ENCODE measurements around the gene FMNL3.

FMNL3 gene

DNA sequence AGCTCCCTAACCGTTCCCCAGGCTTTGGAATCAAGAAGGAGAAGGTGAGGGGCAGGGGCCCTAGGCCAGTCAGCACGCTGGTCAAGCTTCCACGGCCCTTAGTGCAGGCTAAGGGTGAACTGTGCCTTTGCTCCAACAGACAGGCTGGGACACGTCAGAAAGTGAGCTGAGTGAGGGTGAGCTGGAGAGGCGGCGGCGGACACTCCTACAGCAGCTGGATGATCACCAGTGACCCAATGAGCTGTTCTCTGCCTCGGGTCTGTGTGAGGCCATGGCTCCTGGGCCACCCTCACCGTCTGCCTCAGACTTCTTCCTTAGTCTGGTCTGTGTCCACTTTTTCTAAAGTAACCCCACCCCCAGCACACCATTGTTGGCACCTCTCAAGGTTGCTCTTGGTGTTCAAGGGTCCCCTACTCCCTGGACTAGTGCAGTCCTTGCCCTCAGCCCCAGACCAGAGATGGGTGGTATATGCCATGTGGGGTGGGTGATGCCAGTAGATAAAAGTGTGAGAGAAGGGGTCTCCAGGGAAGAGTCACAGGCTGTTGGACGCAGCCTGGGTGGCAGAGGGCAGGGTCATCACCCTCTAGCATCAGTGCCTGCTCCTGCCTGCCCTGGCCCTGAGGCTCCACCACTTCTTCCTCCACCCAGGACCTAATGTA is 63.1 kb downstream of the FMNL3 start:
- DNase-seq: no peak
- intact Hi-C loops (cut with DNase I): loop anchor here (2.0 kb wide), 1 partner anchor 63 kb away; the partner anchor contains the start of gene FMNL3

DNA sequence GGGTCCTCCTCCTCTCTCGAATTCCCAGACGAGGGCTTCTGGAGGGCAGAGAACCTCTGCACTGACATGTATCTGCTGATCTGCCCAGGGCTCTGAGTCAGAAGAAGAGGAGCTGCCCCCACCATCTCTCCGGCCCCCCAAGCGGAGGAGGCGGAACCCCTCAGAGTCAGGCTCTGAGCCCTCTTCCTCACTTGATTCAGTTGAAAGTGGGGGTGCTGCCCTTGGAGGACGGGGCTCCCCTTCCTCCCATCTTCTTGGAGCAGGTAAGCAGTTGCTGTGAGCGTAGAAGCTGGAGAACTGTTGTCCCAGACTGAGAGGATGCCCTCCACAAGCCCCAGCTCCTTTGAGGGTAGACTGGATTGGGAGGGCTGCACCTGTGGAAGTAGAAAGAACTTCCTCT is 64.1 kb downstream of the FMNL3 start:
- intact Hi-C loops (cut with DNase I): no loop called here
- no peak for DNase-seq

DNA sequence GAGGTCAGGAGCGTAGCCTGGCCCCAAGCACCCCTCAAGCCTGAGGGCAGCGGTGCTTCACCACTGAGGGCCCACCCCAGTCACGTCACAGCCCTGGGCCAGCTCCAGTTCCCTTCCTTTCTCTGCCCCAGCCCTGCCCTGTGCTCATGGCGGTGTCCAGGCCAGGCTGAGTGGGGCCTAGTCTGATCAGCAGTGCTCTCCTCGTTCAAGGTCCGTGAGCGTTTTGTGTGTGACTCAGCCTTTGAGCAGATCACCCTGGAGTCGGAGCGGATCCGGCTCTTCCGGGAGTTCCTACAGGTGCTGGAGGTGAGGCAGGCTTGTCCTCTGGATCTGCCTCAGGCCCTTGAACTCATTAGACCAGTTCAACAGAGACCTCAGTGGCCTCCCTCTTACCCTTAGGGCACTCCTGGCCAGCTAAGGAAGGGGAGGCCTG is 64.8 kb downstream of the FMNL3 start:
- DNase-seq: no peak
- intact Hi-C loops (cut with DNase I): no loop called here

DNA sequence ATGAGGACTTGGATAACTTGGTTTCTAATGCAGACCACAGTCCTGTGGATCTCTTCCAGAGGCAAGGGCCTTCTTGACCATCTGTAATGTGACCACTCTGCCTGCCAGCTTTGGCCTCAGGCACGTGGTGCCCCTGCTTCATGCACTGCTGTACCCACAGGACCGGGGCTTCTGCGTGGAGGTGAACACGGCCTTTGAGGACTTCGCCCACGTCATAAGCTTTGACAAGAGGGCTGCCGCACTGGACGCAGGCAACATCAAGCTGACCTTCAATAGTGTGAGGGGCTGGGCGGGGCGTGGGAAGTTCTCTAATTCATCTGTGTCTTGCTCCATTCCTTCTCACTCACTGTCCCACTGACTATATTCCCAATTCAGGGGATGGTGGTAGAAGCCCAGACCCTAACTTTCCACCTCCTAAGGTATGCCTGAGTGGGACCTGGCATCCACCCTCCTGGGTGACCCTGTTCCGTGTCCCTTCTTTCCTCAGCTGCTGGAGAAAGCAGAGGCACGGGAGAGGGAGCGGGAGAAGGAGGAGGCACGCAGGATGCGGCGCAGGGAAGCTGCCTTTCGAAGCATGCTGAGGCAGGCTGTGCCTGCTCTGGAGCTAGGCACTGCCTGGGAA is 65.3 kb downstream of the FMNL3 start:
- DNase-seq: no peak
- intact Hi-C loops (cut with DNase I): no loop called here

DNA sequence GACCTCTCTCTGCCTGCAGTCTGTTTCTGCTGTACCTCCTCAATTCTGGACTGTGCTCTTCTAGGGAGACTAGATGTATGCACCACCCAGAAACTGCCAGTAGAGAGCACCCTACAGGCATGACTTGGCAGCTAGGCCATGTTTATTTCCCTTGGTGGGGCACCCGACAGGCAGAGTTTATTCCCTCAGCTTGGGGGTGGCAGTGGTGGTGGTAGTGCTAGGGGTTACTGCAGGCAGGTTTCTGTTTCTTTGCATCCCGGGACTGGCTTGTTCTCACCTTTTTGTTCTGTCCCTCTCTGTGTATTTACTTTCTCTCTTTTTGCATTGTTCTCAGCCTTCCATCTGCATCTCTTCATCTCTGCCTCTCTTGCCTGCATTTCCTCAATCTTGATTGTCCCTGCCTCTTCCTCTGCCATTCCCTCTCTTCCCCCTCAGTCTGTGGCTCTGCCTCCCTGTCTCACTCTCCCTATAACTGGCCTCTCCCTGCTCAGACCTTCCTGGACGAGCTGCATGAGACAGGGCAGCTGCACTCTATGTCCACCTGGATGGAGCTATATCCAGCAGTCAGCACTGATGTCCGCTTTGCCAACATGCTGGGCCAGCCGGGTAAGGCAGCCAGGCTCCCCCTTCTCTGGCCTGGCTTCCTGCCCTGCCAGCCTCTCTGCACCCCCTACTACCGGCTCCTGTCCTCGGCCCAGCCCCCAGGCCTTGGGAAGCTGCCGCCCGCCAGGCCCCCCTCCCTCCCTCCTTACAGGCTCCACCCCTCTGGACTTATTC is 70.0 kb downstream of the FMNL3 start:
- intact Hi-C loops (cut with DNase I): no loop called here
- peak; percentile 24 to 86 (median 69) for DNase-seq

DNA sequence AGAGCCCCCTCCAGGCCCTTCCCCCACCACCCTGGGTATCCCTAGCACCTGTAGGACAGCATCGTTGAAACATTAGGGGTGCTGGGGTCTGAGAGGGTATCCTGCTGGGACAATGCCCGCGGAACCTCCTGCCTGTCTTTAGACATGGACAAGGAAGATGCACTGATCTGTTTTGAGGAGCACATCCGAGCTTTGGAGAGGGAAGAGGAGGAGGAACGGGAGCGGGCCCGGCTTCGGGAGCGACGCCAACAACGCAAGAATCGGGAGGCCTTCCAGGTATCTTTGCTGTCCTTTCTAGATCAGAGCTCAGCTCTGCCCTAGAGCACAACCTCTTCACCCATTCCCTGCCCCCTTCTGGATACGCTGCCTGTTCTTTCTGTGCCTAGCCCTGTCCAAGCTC is 70.6 kb downstream of the FMNL3 start:
- DNase-seq: no peak
- intact Hi-C loops (cut with DNase I): no loop called here

DNA sequence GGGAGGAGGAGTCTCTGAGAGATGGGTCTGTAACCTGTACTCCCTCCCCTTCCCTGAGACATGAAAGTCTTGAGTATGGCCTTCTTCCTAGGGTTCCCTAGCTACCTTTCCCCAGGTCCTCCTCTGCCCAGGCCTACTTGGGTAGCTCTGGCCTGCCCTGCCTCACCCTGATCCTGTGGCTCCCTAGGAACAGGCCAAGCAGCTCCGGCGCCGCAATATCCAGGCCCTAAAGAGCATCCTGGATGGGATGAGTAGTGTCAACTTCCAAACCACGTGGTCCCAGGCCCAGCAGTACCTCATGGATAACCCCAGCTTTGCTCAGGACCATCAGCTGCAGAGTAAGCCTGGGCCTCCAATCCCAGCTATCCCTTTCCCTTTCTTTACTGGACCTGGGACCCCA is 71.5 kb downstream of the FMNL3 start:
- peak in 1 of 42 donors; percentile 35 for DNase-seq
- intact Hi-C loops (cut with DNase I): no loop called here

DNA sequence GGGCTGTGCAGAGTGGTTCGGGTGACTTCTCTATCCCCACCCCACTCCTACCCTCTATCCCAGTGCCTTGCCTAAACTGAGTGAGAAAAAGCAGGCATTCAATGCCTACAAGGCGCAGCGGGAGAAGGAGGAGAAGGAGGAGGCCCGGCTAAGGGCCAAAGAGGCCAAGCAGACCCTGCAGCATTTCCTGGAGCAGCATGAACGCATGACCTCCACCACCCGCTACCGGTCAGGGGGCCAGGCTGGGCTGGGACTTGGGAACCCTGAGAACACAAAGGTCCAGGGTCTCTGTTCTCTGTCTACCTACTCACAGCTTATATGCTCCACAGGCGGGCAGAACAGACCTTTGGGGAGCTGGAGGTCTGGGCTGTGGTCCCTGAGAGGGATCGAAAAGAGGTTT is 72.2 kb downstream of the FMNL3 start:
- intact Hi-C loops (cut with DNase I): no loop called here

DNA sequence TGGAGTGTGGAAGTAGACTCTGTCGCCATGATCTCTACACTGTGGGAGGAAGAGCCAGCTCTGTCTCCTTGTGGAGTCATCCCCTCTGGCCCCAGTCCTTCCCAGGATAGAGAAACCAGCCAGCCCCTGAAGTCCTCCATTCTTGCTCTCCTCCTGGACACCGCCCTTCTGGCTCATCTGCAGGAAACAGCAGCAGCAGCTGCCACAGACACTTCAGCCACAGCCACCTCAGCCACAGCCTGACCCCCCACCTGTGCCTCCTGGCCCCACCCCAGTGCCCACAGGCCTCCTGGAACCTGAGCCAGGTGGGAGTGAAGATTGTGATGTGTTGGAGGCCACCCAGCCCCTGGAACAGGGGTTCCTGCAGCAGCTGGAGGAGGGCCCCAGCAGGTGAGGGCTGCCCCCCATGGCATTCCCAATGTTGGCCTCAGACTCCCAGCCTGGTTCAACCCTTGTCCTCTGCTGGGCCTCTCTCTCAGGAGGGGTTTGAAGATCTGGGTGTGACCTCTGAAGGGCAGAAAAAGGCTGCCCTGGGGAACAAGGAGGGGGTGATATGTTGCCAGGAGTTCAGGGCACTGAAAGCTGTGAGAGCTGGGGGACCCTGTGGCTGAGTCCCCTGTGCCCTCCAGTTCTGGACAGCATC is 73.4 kb downstream of the FMNL3 start:
- peak in 3 of 42 donors; percentile 5 to 21 (median 13) for DNase-seq
- intact Hi-C loops (cut with DNase I): no loop called here

More for the DNA sequence above, 72.2 kb downstream of the FMNL3 start:
- peak in 1 of 42 donors; percentile 29 for DNase-seq

DNA sequence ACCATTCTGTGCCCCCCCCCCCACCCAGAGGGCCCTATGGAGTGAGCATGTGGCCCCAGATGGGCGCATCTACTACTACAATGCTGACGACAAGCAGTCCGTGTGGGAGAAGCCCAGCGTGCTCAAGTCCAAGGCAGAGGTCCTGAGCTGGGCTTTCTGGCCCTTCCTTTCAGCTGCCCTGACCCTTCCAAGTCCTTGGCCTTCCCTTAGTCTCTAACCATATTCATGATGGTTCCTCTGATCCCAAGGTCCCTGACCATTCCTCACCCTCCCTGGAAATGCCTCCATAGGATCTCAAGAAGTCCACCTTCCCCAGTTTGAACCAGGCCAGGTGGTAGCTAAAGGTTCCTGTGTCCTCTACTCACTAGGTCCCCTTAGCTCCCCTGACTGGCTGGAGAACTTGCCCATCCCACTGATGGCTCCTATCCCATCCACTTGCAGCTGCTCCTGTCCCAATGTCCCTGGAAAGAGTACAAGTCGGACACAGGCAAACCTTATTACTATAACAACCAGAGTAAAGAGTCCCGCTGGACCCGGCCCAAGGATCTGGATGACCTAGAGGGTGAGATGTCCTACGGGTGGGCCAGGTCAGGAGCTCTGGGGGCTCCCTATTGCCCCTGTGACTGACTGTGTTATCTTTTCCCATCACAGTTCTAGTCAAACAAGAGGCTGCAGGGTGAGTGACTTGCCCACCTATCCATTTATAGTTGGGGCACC is 74.1 kb downstream of the FMNL3 start:
- peak in 2 of 42 donors; percentile 10 to 24 for DNase-seq
- intact Hi-C loops (cut with DNase I): no loop called here

DNA sequence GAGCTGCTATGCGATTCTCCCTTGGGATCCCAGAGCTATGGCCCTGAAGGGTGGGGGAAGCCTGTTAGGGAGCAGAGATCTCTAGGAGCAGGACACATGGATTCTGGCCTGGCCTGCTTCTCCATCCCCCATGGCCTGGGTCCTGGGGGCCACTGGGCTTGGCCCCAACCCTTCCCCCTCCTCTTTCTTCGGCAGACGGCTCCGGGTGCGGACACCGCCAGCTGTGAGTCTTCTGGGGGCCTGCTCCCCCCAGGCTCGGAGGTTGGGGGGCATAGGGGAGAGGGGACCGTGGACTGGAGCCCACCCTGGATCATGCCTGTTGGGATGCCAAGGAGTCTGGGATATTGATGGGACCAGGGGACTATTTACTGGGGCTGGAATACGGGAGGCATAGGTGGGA is 74.8 kb downstream of the FMNL3 start:
- intact Hi-C loops (cut with DNase I): no loop called here
- peak in 1 of 42 donors; percentile 13 for DNase-seq

DNA sequence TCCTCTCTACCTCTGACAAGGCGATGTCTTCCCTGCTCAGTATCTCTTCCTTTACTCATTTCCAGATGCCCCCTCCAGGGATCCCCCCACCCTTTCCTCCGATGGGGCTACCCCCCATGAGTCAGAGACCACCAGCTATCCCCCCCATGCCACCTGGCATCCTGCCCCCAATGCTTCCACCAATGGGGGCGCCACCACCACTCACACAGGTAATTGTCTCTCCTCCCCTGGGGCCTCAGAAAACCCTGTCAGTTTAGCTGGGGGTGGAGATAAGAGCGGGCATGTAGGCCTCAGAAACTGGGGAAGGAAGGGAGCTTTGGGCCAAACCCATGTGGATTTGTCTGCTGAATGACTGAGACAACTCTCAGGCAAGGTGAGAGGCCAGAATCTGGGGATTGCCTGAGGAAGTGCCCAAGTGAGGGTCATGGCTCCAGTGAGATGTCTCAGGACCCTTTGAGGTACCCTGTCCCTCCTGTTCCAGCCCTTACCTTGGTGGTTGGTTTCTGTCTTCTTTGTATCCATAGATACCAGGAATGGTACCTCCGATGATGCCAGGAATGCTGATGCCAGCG is 75.8 kb downstream of the FMNL3 start:
- peak in 2 of 42 donors; percentile 3 to 19 for DNase-seq
- intact Hi-C loops (cut with DNase I): no loop called here

DNA sequence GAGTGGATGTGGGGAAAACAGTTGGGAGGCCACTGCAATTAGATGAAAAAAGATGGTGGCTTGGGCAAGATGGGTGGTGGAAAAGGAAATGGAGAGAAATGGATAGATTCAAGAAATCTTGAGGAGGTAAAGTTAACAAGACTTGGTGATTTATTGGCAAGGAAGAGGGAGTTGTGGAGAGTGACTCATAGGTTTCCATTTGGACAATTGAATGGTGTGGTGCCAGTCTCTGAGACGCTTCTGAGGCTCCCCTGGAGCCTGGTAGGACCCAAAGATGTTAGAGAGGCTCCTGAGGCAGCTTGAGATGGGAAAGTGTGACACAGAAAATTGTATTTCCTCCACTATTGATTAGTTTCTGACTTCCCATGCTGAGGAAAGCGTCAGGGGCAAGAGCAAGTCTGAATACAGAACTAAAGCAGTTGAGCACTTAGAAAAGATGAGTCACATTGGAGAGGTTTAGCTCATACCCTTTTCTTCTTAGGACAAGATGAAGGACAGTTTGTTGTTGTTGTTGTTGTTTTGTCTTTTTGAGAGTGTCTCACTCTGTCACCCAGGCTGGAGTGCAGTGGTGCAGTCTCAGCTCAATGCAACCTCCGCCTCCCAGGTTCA is 79.3 kb downstream of the FMNL3 start:
- DNase-seq: peak in 2 of 42 donors; percentile 4 to 18
- intact Hi-C loops (cut with DNase I): no loop called here

DNA sequence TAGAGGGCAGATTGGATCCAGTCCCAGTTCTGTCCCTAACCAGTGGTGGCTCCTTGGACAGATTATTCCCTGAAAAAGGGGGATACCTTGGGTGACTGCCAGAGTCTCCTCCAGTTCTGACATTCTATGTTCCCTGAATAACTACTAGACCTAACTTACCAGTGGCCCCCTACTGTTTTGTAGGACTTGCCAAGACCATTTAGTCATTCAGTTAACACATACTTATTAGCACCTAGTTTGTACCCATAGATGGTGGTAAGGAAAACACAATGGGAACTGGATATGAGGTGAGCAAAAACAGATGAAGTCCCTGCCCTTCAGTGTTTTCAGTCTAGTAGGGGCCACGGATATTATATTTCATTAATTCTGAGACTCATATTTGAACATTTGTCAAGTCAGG is 80.4 kb downstream of the FMNL3 start:
- DNase-seq: peak in 2 of 42 donors; percentile 6 to 22
- intact Hi-C loops (cut with DNase I): no loop called here

DNA sequence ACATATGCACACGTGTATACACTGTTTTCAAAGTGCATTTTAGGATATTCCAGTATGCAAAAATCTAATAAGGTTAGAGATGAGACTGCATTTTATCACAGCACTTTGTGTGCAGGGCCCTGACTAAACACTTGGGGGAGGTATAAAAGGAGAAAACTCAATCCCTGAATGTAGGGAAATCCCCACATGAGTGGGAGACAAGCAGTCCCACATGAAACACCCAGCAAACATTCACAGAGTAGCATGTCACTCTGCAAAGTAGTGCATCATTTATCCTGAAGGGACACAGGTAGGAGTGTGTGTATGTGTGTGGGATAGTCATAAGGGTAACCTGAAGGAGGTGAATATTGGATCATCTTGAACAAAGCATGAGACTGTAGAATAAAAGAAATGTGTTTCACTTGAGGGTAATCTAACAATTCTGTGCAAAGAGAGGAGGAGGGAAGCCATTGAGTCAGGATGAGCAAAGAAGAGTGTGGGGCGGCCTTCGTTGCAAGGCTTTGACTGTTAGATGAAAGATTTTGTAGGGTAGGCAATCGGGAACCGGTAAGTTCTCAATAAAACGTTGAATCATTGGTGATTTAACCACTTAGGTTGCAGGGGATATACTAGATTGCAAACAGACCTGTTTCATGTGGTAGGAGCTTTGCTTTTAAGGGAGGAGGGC is 80.9 kb downstream of the FMNL3 start:
- peak in 23 of 42 donors; percentile 23 to 77 (median 50) for DNase-seq
- intact Hi-C loops (cut with DNase I): no loop called here

DNA sequence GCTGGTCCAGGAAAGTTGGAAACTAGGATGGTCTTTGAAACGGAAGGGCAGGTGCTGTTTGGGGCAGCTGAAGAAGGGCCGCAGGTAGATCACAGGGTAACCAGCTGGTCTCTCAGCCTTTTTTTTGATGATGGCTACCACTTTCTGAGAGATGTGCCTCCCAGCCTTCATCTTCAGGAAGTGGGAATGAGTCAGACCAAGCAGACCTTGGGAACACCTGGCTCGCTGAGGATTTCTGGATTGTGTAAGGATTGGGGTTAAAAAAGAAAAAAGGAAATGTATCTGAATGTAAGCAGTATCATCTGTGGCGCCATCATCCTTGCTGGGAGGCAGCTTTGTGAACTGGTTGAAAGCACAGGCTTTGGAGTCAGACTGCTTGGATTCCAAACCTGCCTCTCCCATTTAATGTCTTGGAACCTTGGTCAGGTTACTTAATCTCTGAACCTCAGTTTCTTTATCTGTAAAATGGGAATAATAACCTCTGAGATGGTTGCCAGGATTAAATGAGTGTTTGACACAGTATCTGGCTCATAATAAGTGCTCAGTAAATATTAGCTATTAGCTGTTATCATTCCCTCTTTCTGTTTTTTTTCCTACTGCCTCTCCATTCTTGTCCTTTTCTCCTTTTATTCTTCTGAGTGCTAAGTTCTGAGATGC is 82.2 kb downstream of the FMNL3 start:
- intact Hi-C loops (cut with DNase I): no loop called here
- DNase-seq: peak in 2 of 42 donors; percentile 29 to 33
